ENCODE data around the gene ZBTB16.

Gene ZBTB16

DNA sequence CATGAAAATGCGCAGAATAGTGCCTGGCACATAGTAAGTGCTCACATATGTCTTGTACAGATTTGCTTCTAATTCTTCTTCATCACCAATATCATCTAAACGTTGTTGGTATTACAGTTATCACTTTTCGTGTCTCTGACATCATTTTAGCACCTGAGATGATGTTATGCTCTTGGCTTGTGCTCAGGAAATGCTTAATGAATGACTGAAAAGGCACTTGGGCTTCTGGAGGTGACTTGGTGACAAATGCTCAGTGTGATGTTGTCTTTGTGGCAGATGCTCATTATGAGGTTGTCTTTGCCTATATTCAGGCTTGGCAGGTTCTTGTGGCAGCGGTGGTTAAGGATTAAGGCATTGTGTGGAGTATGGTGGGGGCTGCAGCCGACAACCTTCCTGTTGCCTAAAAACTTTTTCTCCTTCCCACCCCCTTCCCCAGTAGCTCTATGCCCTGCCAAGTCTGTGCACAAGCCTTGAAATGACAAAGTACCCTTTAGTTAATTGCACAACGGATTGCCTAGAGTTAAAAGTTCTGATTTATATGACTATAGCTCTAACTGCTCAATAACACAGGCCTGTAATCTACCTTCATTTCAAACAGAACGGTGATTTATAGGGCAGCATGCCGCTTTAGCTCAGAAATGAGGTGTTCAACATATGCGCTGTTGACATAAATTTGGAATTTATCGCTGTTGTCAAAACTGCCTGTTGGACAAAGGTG is 82.5 kb downstream of the ZBTB16 start:
- TF ChIP-seq, protein P1, sequence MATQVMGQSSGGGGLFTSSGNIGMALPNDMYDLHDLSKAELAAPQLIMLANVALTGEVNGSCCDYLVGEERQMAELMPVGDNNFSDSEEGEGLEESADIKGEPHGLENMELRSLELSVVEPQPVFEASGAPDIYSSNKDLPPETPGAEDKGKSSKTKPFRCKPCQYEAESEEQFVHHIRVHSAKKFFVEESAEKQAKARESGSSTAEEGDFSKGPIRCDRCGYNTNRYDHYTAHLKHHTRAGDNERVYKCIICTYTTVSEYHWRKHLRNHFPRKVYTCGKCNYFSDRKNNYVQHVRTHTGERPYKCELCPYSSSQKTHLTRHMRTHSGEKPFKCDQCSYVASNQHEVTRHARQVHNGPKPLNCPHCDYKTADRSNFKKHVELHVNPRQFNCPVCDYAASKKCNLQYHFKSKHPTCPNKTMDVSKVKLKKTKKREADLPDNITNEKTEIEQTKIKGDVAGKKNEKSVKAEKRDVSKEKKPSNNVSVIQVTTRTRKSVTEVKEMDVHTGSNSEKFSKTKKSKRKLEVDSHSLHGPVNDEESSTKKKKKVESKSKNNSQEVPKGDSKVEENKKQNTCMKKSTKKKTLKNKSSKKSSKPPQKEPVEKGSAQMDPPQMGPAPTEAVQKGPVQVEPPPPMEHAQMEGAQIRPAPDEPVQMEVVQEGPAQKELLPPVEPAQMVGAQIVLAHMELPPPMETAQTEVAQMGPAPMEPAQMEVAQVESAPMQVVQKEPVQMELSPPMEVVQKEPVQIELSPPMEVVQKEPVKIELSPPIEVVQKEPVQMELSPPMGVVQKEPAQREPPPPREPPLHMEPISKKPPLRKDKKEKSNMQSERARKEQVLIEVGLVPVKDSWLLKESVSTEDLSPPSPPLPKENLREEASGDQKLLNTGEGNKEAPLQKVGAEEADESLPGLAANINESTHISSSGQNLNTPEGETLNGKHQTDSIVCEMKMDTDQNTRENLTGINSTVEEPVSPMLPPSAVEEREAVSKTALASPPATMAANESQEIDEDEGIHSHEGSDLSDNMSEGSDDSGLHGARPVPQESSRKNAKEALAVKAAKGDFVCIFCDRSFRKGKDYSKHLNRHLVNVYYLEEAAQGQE (IDR thresholded peaks at IDR 0.05; ENCODE audit: insufficient replicate concordance, low read depth) = no peak
- TF ChIP-seq GABPA (IDR thresholded peaks at IDR 0.05; ENCODE audit: low read depth) = no peak
- no peak for TF ChIP-seq POLR2AphosphoS5 (IDR thresholded peaks at IDR 0.05; ENCODE audit: low read depth)
- TF ChIP-seq, protein P2, sequence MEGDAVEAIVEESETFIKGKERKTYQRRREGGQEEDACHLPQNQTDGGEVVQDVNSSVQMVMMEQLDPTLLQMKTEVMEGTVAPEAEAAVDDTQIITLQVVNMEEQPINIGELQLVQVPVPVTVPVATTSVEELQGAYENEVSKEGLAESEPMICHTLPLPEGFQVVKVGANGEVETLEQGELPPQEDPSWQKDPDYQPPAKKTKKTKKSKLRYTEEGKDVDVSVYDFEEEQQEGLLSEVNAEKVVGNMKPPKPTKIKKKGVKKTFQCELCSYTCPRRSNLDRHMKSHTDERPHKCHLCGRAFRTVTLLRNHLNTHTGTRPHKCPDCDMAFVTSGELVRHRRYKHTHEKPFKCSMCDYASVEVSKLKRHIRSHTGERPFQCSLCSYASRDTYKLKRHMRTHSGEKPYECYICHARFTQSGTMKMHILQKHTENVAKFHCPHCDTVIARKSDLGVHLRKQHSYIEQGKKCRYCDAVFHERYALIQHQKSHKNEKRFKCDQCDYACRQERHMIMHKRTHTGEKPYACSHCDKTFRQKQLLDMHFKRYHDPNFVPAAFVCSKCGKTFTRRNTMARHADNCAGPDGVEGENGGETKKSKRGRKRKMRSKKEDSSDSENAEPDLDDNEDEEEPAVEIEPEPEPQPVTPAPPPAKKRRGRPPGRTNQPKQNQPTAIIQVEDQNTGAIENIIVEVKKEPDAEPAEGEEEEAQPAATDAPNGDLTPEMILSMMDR (IDR thresholded peaks at IDR 0.05; ENCODE audit: insufficient read depth, low read length) = no peak
- no peak for TF ChIP-seq SPI1 (IDR thresholded peaks at IDR 0.05; ENCODE audit: borderline replicate concordance, low read depth)

DNA sequence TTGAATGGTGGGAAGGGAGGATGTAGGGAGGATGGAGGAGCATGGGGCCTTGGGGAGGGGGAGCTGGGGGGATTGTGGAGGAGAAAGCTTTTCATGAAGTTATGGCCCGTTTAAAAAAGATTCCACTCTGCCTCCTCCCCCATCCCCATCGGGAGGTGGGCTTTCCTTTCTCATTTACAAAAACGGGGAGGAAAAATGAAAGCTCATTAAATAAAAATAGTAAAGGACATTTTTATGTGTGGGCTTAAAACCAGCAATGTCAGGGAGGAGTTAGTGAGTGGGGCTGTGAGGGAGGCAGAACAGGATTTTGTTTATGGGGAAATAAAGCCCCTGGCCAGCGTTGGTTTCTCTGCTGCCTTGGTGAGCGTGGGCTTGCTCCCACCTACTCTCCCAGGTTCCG is 83.2 kb downstream of the ZBTB16 start:
- H3K27ac ChIP-seq (replicated peaks) = no peak overlapping the region
- H3K4me3 ChIP-seq (replicated peaks; ENCODE audit: insufficient read depth, low read length) = no peak overlapping the region
- DNase-seq (ENCODE audit: low read depth in 1 of 2, low spot score in 1 of 2) = no peak
- H3K27me3 ChIP-seq (ENCODE audit: insufficient read depth, poor library complexity, severe bottlenecking) = no peaks in the 10 kb centered on the region
- TF ChIP-seq, protein P1 (IDR thresholded peaks at IDR 0.05; ENCODE audit: insufficient replicate concordance, low read depth) = no peak
- no peak for TF ChIP-seq SPI1 (IDR thresholded peaks at IDR 0.05; ENCODE audit: borderline replicate concordance, low read depth)
- no peak for TF ChIP-seq GABPA (IDR thresholded peaks at IDR 0.05; ENCODE audit: low read depth)

More for the DNA sequence above, 82.5 kb downstream of the ZBTB16 start:
- no peak for DNase-seq (ENCODE audit: low read depth in 1 of 2, low spot score in 1 of 2)
- no peak overlapping the region for H3K4me3 ChIP-seq (replicated peaks; ENCODE audit: insufficient read depth, low read length)
- no peak overlapping the region for H3K27ac ChIP-seq (replicated peaks)
- no peaks in the 10 kb centered on the region for H3K27me3 ChIP-seq (ENCODE audit: insufficient read depth, poor library complexity, severe bottlenecking)

DNA sequence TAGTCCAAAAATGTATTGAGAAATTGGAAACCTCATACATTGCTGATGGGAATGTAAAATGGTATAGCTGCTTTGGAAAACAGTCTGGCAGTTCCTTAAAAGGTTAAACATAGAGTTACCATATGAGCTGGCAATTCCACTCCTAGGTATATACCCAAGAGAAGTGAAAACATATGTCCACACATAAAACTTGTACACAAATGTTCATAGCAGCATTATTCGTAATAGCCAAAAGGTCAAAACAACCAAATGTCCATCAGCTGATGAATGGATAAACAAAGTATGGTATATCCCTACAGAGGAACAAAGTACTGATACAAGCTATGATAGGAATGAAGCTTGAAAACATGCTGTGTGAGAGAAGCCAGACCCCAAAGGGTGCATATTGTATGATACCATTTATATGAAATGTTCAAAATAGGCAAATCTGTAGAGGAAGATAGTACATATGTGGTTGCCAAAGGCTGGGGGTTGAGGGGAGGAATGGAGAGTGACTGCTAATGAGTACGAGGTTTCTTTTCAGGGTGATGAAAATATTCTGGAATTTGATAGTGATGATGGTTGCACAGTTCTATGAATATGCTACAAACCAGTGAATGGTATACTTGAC is 85.8 kb downstream of the ZBTB16 start:
- H3K27me3 ChIP-seq (ENCODE audit: insufficient read depth, poor library complexity, severe bottlenecking) = no peaks in the 10 kb centered on the region
- TF ChIP-seq SPI1 (IDR thresholded peaks at IDR 0.05; ENCODE audit: borderline replicate concordance, low read depth) = no peak
- TF ChIP-seq POLR2AphosphoS5 (IDR thresholded peaks at IDR 0.05; ENCODE audit: low read depth) = no peak
- H3K27ac ChIP-seq (replicated peaks) = no peak overlapping the region
- no peak overlapping the region for H3K4me3 ChIP-seq (replicated peaks; ENCODE audit: insufficient read depth, low read length)
- no peak for DNase-seq (ENCODE audit: low read depth in 1 of 2, low spot score in 1 of 2)

DNA sequence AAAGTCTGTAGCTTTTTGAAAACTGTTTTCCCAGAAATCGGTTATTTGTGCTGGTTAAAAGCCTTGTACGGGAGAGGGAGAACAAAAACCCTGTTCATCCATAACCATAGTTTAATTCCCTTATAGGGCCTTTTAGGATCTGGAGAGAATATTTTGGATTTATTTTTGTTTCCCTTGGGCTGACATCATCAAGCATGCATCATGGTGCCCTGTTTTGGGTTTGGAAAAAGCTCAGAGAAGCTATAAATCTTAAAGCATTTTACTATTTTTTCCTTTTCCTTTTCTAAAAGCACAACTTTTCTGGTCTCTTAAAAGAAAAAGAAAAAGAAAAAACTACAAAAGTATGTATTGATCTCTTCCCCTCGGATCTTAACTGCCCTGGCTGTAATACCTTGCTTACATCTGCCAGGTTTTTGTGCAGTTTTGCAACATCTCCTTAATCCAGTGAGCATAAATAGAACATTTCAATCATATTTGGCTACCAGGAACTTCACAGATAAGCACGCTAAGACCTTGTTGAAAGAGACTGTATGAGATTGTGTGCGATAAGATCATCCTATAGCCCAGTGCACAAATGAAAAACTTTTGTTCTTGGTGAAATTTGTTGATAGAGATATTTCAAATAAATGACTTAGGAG is 88.0 kb downstream of the ZBTB16 start:
- H3K27ac ChIP-seq (replicated peaks) = no peak overlapping the region
- no peak for DNase-seq (ENCODE audit: low read depth in 1 of 2, low spot score in 1 of 2)
- TF ChIP-seq GABPA (IDR thresholded peaks at IDR 0.05; ENCODE audit: low read depth) = no peak
- TF ChIP-seq, protein P1 (IDR thresholded peaks at IDR 0.05; ENCODE audit: insufficient replicate concordance, low read depth) = no peak
- H3K4me3 ChIP-seq (replicated peaks; ENCODE audit: insufficient read depth, low read length) = no peak overlapping the region
- no peaks in the 10 kb centered on the region for H3K27me3 ChIP-seq (ENCODE audit: insufficient read depth, poor library complexity, severe bottlenecking)

Data from HL-60 (cell line).